Transverse colon (tissue), 4 donors: ENCODE measurements around the gene EPHA8.

Source experiments
- EP300 ChIP-seq: sonication (generic); formaldehyde crosslinking; IDR thresholded peaks from one replicate; pipeline ENCODE4 v1.6.1; 2017; ENCODE audit warnings: antibody characterized with exemption, low read depth
- POLR2A ChIP-seq: fragments of 450-650 bp; IDR thresholded peaks from one replicate; pipeline ENCODE4 v1.6.1; 2016; ENCODE audit warnings: antibody characterized with exemption, mild to moderate bottlenecking, moderate library complexity
- POLR2AphosphoS5 ChIP-seq, 3 donors: sonication (generic); formaldehyde crosslinking; IDR thresholded peaks; one replicate each; pipeline ENCODE4 v1.6.1; 2016; ENCODE audit warnings: antibody characterized with exemption in 3 of 3
- TF ChIP-seq, protein P1 (sequence below), 5 experiments: fragments of 200-600 bp in 3 of 5; fragments of 450-650 bp in 2 of 5; sonication (generic) in 3 of 5; IDR thresholded peaks; 1 replicate in 2 of 5; 2 replicates in 3 of 5; pipeline ENCODE4 v1.5.1; 2016 to 2017; ENCODE audit warnings: antibody characterized with exemption in 5 of 5, inconsistent platforms in 3 of 5, mild to moderate bottlenecking in 2 of 5, moderate library complexity in 1 of 5

DNA sequence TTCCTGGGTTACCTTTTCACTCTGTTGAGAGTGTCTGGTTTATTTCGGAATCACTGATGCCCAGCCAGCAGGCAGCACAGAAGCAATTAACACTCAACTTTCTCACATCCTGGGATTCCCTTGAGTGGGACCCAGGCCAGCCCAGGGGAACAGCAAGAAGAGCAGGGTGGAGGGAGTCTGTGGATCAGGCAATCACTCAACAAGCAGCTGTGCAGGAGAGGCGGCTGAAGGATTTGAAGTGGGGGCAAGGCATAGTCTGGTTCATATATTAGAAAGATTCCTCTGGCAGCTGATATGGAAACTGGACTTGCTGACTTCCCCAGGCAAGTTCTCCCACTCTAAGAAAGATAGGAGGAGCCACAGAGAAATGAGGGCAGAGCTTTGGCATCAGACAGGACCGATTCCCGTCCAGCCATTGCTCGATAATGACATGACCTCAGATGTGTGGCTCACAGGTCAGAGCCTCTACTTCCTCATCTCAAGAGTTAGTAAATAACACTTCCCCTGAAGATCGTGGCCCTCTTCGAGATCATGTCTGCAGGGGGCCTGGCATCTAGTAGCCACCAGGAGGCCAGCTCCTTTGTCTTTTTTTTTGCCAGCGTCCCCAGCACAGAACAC is 12.4 kb downstream of the EPHA8 start:
- TF ChIP-seq POLR2A (no peak), EP300 (no peak), POLR2AphosphoS5 (IDR thresholded peaks at IDR 0.05) (no peak)
- TF ChIP-seq, protein P1, sequence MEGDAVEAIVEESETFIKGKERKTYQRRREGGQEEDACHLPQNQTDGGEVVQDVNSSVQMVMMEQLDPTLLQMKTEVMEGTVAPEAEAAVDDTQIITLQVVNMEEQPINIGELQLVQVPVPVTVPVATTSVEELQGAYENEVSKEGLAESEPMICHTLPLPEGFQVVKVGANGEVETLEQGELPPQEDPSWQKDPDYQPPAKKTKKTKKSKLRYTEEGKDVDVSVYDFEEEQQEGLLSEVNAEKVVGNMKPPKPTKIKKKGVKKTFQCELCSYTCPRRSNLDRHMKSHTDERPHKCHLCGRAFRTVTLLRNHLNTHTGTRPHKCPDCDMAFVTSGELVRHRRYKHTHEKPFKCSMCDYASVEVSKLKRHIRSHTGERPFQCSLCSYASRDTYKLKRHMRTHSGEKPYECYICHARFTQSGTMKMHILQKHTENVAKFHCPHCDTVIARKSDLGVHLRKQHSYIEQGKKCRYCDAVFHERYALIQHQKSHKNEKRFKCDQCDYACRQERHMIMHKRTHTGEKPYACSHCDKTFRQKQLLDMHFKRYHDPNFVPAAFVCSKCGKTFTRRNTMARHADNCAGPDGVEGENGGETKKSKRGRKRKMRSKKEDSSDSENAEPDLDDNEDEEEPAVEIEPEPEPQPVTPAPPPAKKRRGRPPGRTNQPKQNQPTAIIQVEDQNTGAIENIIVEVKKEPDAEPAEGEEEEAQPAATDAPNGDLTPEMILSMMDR (IDR thresholded peaks at IDR 0.05): no peak
